GM21825 (cell line): Measurements from ENCODE around the gene MT1H.

ENCODE experiments used
- ATAC-seq: cut with Tn5 transposase; IDR thresholded peaks from one replicate; pipeline ENCODE4 v1.9.1; 2021; ENCODE audit warnings: mild to moderate bottlenecking, moderate library complexity; ENCODE audit not compliant: unreplicated experiment

Gene MT1H

GRCh38 chr16:56683424-56684172 is 14.0 kb downstream of the MT1H start:
- ATAC-seq, result no peak

- ATAC-seq, result no peak
Measured at GRCh38 chr16:56684256-56684925, 14.8 kb downstream of the MT1H start.

GRCh38 chr16:56684926-56685590 is 15.4 kb downstream of the MT1H start:
- ATAC-seq, result no peak

GRCh38 chr16:56686758-56687157 is 17.1 kb downstream of the MT1H start:
- no peak for ATAC-seq

- ATAC-seq, result no peak
Measured at GRCh38 chr16:56688762-56689161, 19.1 kb downstream of the MT1H start.

GRCh38 chr16:56689171-56689570 is 19.6 kb downstream of the MT1H start:
- no peak for ATAC-seq

GRCh38 chr16:56690420-56691122 is 21.0 kb downstream of the MT1H start:
- ATAC-seq, result no peak

- no peak for ATAC-seq
Measured at GRCh38 chr16:56691885-56692284, 22.3 kb downstream of the MT1H start.

- ATAC-seq, result no peak
Measured at GRCh38 chr16:56695246-56695645, 25.6 kb downstream of the MT1H start.

- ATAC-seq, result no peak
Measured at GRCh38 chr16:56697456-56698155, 28.0 kb downstream of the MT1H start.

GRCh38 chr16:56700195-56700594 is 30.6 kb downstream of the MT1H start:
- ATAC-seq, result no peak

- no peak for ATAC-seq
Measured at GRCh38 chr16:56700631-56701030, 31.0 kb downstream of the MT1H start.

GRCh38 chr16:56701534-56701933 is 31.9 kb downstream of the MT1H start:
- no peak for ATAC-seq

- ATAC-seq, result no peak
Measured at GRCh38 chr16:56702836-56703235, 33.2 kb downstream of the MT1H start.

GRCh38 chr16:56708525-56709442 is 39.2 kb downstream of the MT1H start:
- no peak for ATAC-seq

GRCh38 chr16:56709443-56710040 is 39.9 kb downstream of the MT1H start:
- no peak for ATAC-seq

- no peak for ATAC-seq
Measured at GRCh38 chr16:56710181-56710737, 40.6 kb downstream of the MT1H start.

- no peak for ATAC-seq
Measured at GRCh38 chr16:56711862-56712261, 42.2 kb downstream of the MT1H start.

- ATAC-seq, result no peak
Measured at GRCh38 chr16:56713794-56714193, 44.2 kb downstream of the MT1H start.
